WTC11 (cell line): Measurements from ENCODE around the gene CSRNP3.

Experiments used
- CTCF ChIP-seq: fragments of 200-600 bp; IDR thresholded peaks from 2 replicates; pipeline ENCODE4 v1.8.0; 2022; ENCODE audit warnings: antibody characterized with exemption
- FOXJ3 ChIP-seq: sonication (generic); formaldehyde crosslinking; IDR thresholded peaks from 2 replicates; pipeline ENCODE4 v1.9.0; 2021; ENCODE audit warnings: missing genetic modification reagents, mild to moderate bottlenecking, borderline replicate concordance
- HMGXB4 ChIP-seq: sonication (generic); formaldehyde crosslinking; IDR thresholded peaks from 2 replicates; pipeline ENCODE4 v1.8.1; 2023; ENCODE audit warnings: mild to moderate bottlenecking, moderate library complexity, missing genetic modification reagents
- MAX ChIP-seq: sonication (generic); formaldehyde crosslinking; IDR thresholded peaks from 2 replicates; pipeline ENCODE4 v1.8.0; 2022; ENCODE audit warnings: mild to moderate bottlenecking, missing genetic modification reagents
- NFATC4 ChIP-seq: fragments of 250-450 bp; sonication (Bioruptor Pico); IDR thresholded peaks from 2 replicates; pipeline ENCODE4 v1.9.0; 2021; ENCODE audit warnings: mild to moderate bottlenecking
- NR1H2 ChIP-seq: sonication (generic); formaldehyde crosslinking; IDR thresholded peaks from 2 replicates; pipeline ENCODE4 v1.9.0; 2021; ENCODE audit warnings: mild to moderate bottlenecking, moderate library complexity, missing genetic modification reagents
- RELA ChIP-seq: sonication (generic); formaldehyde crosslinking; IDR thresholded peaks from 2 replicates; pipeline ENCODE4 v1.8.1; 2022; ENCODE audit warnings: missing genetic modification reagents, mild to moderate bottlenecking, borderline replicate concordance
- TEAD1 ChIP-seq: sonication (generic); formaldehyde crosslinking; IDR thresholded peaks from 2 replicates; pipeline ENCODE4 v1.8.0; 2022; ENCODE audit warnings: mild to moderate bottlenecking, missing genetic modification reagents
- USF1 ChIP-seq: sonication (generic); formaldehyde crosslinking; IDR thresholded peaks from 2 replicates; pipeline ENCODE4 v1.8.0; 2022; ENCODE audit warnings: mild to moderate bottlenecking, missing genetic modification reagents
- USF2 ChIP-seq: sonication (generic); formaldehyde crosslinking; IDR thresholded peaks from 2 replicates; pipeline ENCODE4 v1.8.1; 2023; ENCODE audit warnings: mild to moderate bottlenecking, missing genetic modification reagents, moderate library complexity

- TF ChIP-seq CTCF (no peak), TEAD1 (CRISPR knock-in tag) (no peak), FOXJ3 (no peak), MAX (no peak), RELA (CRISPR knock-in tag) (no peak), NR1H2 (no peak), USF1 (CRISPR knock-in tag) (no peak), NFATC4 (CRISPR knock-in tag) (no peak), USF2 (CRISPR knock-in tag) (no peak), HMGXB4 (CRISPR knock-in tag) (no peak)
These were observed 148.4 kb downstream of the CSRNP3 start for GRCh38 chr2:165617741-165618481.
